Posterior vena cava (tissue), 2 donors: ENCODE data around the gene LRRC57. TPM values are rescaled to one million over a fixed set of nuclear protein-coding genes. Genes with fewer than 3 reads are reported as not detected.

Source experiments
- DNase-seq: peaks from one replicate; pipeline ENCODE4 v3.0.0-alpha.2; 2020; ENCODE audit warnings: low spot score
- intact Hi-C, 2 donors: fragments of 100-400 bp; cut with DNase I; formaldehyde crosslinking; loops; one replicate each; pipeline versions ENCODE4 v1.14.1 to v1.14.2; 2022 to 2023
- long read RNA-seq, 2 donors: library from polyadenylated mRNA; unstranded; transcript quantifications; one replicate each; pipeline ENCODE4 v2.0.0, GENCODE V29; 2020 to 2021
- total RNA-seq, 2 donors: library from RNA; stranded (reverse); fragmentation: NEBNext Ultra II Directional; extraction: Animal tissue kit (Norgen Biotek cat#: 25700); gene quantifications; one replicate each; pipeline ENCODE4 v1.2.1, GENCODE V29; 2021
- donor health status: DM: yes; HTN: yes; CAD: no.
- donor health status: DM: yes; HTN: yes; CAD: no.

Gene LRRC57
- total RNA-seq, result 10 to 100 TPM; 13.1 to 14.3 TPM
- long read RNA-seq, donor 1, partial matches to known transcripts, result 0 of 5 reads
- long read RNA-seq, donor 1, other reads (novel, unspliced or antisense), result 1 of 5 reads
- long read RNA-seq, donor 2, full-length matches to known transcripts, result 22 of 25 reads
- long read RNA-seq, donor 2, partial matches to known transcripts, result 1 of 25 reads
- long read RNA-seq, donor 2, other reads (novel, unspliced or antisense), result 2 of 25 reads

DNA sequence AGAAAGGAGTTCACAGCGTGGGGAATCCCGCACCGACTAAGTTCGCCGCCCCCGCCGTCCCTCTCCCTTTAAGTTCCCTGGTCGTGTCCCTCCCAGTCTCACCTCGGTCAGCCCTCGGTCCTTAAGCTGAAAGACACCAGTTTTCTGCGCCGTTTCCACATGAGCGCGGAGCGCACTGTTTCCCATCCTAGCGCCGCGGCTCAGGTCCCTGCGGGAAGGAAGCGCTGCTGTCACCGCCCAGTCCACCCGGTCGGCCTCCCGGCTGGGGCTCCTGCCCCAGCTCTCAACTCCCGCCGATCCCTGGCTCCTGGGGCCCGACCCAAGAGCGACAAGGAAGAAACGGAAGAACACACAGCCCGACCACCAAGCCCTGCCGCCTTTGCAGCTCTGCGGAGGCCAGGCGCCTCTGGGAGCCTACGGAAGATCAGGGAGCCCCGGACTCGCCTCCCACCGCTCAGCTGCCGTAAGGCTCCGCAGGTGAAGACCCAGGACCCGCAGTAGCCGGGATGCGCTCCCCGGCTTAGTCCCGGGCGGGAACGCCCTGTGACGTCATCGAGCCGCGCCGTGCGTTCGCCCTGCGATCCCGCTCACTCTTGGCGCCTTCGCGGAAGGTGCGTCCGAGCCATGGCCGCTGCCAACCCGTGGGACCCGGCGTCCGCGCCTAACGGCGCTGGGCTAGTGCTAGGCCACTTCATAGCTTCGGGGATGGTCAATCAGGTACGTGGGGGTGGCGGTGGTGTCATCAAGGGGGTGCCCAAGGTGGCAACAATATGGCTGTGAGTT is at the start of gene LRRC57, which contains the start of gene HAUS2:
LRRC57 (minus strand) TSS at position 545 of the 783 bp plus-strand sequence; CDS start at position 186, 359 bp downstream.
HAUS2 (plus strand) TSS at position 590 of the 783 bp plus-strand sequence; CDS start at position 625, 35 bp downstream.
- intact Hi-C loops, result loop anchor here in 1 of 2 donors (10.0 kb wide), 1 partner anchor 106 kb away; no protein-coding TSS in a partner anchor
- peak; percentile 96 for DNase-seq

DNA sequence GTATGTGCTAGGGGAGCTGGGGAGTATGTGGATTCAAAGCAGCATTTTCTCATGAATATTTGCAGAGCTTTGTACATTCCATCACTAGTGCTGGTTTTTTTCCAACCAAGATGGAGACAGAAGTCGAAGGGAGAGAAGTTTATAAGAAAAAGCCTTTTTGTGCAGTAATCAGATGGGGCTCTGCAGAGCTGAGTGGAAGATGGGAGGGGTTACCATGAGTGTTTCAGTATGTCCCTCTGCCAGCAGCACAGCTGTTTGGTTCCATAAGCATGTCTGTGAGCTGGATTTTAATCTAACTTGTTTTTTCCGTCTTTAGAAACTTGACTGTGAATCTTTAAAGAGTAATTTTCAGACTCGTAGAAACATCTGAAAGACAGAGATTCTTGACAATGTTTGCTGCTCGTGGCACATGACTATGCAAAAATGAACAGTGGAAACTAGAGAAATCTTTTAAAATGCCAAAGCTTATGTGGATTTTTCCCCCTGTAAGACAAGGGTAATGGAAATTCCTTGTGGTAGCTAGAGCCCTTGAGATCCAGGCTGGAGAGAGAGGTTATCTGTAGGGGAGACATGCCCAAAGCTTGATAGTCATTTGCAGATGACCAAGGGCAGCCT is 47.1 kb upstream of the LRRC57 start:
- intact Hi-C loops, result no loop called here
- no peak for DNase-seq

DNA sequence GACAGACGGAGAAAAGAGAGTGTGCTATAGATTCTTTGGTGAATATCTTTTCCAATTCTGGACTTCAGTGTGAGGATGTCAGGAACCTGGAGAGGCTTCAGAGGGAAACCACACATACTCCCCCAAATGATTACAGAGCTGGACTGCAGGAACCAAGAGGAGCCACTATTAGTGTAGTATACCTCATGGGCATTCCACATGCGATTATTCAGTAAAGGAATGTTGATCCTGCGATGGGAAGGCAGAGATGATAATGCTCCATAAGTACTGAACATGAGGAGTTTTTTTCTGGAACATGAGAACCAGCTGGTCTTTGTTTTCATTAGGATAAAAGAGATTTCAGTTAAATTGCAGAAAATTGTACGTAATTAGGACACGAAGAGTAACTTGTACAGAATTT is 45.5 kb upstream of the LRRC57 start:
- DNase-seq, result no peak
- intact Hi-C loops, result no loop called here

DNA sequence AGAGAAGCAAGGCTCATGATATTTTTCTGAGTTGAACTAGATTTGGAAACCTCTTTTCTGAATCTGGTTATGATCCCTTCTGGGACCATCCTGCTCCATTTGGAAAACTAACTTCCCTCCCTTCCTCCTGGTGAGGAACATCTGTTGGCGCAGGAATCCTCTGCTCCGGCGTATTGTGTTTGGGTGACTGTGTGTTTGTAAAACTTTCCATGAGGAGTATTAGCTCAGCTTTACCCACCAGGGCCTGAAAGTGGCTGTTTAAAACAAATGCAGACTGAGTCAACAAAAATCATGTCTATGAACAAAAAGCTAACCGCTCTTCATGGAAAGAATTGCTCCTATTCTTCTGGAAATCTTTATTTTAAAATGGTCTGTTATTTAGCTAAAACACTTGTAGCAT is 44.5 kb upstream of the LRRC57 start:
- DNase-seq, result no peak
- intact Hi-C loops, result no loop called here

DNA sequence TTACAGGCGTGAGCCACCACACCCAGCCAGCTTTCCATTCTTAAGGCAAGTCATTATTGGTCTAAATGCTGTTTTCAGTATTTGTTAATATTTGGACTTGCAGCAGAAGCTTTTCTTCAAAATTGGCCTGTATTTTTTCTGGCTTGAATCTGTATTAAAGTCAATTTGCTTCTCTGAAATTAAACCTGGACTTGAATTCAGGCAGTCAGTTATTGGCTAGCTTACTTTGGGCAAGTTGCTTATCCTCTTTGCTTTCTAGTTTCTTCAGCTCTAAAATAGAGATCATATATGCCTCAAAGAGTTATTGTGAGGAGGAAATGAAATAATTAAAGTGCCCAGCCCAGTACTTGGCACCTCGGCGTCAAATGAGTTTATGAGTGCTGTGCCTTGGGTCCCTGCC is 44.1 kb upstream of the LRRC57 start:
- DNase-seq, result no peak
- intact Hi-C loops, result no loop called here

DNA sequence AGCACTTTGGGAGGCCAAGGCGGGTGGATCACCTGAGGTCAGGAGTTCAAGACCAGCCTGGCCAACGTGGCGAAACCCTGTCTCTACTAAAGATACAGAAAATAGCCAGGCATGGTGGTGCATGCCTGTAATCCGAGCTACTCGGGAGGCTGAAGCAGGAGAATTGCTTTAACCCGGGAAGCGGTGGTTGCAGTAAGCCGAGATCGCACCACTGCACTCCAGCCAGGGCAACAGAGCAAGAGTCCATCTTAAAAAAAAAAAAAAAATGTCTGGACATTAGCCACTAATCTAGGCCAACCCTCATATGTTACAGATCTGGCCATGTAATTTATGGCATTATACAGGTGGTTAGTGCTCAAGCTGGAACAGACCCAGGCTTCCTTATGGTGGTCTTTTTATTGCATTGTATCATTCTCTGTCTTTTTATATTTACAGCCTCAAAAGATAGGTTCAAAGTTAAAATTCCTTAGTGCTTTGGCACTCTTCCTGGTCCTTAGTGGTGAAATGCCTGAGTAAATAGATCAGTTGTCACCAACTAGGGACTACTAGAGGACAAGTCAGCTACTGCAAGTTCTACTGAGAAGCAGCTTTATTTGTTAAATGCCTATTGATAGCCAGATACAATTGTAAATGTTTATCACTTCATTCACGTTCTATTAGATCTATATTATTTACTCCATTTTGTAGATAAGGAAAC is 42.8 kb upstream of the LRRC57 start:
- intact Hi-C loops, result no loop called here
- DNase-seq, result no peak

DNA sequence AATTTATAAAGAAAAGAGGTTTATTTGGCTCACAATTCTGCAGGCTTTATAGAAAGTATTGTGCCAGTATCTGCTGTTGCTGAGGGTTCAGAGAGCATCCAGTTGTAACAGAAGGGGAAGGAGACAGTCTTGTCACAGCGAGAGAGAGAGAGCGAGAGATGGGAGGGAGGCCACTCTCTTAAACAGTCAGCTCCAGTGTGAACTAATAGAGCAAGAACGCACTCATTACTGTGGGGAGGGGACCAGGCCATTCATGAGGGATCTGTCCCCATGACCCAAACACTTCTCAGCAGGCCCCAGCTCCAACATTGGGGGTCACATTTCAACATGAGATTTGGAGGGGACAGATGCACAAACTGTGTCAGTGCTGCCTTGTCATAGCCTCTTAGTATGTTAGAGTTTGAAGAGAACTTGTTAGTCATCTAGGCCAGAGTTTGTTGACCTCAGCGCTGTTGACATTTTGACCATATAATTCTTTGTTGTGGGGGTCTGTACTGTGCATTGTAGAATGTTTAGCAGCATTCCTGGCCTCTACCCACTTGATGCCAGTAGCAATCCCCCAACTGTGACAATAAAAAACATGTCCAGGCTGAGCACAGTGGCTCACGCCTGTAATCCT is 42.1 kb upstream of the LRRC57 start:
- no peak for DNase-seq
- intact Hi-C loops, result no loop called here

DNA sequence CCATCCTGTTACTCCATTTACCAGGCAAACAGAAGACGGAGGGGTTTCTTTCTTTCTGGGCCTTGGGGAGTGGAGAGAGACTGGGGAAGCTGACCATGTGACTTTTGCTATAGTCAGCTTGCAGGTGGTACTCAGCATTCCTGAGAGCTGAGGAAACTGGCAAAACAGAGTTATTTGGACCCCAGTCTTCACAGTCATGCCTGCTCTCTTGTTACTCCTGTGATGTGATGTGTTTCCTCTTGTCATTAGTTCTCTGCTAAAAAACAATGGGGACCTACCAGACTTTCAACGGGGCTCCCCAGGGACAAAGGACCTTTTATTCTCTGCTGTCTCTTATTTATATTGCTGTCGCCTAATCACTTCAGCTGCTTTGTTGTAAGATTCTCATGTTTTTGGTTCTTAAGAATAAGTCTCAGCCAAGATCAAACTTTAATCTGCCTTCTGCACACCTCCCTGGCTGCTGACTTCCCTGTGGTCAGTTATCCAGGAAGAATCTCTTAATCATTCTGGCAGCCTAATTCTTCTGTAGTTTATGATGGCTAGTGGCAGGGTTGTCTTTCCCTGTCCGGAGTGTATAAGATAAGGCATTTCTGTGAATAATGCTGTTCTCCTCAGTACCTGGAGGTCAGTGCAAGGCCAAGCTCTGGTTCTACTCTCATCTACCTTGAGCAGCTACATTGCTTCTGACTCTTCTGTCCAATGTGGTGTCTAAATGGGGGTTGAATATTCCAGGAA is 35.6 kb upstream of the LRRC57 start:
- DNase-seq, result no peak
- intact Hi-C loops, result no loop called here

DNA sequence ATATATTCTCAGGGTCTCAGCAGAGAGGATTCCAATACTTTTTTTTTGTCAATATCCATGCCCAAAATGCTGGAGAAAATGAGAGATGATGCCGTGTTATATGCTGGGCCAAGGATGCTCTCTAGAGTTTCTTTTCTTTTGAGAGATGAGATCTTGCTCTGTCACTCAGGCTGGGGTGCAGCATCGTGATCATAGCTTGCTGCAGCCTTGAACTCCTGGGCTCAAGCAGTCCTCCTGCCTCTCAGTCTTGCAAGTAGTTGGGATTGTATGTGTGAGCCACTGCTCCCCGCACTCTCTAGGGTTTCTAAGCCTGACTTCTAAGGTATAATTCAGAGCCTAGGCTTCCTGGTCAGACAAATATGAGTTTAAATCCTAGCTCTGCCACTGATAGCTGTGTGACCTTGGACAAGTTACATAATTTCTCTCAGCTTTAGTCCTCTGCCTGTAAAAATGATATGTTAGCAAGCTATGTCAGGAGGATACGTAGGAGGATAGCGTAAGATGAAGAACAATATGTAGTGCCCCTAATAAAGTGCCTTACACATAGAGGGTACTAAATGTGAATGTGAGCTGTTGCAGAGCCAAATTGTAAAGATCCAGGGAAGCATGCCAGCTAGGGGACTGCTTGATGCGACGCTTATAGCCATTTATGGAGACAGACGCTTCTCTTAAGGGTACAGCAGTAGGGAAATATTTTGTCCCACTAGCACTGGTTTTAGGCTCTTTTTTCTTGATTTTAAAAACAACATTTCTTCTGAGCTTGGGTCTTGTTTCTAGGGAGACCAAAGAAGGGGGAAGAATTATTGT is 34.2 kb upstream of the LRRC57 start:
- intact Hi-C loops, result no loop called here
- DNase-seq, result no peak

DNA sequence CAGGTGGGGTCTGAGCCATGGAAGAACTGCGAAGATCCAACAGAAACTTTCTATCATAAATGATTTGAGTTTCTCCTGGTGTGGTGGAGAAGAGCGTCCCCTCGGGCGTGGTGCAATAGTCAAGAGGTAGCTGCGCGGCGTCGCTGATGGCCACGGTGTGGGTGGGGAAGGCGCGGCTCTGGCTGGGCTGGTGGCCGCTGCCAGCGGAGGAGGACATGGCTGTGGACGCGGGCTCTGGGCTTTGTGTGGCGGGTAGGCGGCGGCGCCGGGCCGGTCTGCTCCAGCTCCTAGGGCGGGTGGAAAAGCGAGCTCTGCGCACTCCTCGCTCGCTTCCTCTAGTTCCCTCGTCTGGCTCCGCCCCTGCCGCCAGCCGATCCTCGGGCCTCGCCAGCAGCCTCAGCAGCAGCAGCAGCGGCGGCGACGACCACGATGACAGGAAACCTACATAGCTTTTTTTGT is 32.7 kb upstream of the LRRC57 start:
- intact Hi-C loops, result no loop called here
- DNase-seq, result peak; percentile 96

DNA sequence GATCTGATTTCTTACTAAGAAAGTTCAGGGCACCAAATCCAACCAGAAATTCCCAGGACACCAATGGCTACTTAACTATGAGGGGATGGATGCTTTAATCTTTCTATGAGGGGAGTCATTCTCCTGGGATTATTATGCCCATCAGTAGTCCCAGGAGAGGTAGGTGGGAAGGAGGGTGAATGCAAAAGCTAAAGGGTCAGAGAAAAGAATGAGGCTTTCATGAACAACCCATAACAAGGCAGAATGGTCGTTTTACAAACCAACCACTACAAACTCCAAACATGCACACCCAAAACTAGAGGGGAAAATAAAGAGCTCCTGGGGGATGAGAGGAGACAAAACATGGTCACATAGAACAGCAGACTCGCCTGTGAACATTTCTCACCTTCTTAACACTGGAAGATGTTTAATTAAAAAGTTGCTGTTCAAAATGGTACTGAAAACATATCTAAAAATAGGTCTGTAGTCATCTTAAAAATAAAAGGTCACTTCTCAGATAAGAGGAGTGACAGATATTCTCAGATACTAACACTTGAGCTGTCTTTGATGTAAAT is 30.5 kb upstream of the LRRC57 start:
- no peak for DNase-seq
- intact Hi-C loops, result loop anchor here in 1 of 2 donors (10.0 kb wide), 1 partner anchor 66 kb away; no protein-coding TSS in a partner anchor

DNA sequence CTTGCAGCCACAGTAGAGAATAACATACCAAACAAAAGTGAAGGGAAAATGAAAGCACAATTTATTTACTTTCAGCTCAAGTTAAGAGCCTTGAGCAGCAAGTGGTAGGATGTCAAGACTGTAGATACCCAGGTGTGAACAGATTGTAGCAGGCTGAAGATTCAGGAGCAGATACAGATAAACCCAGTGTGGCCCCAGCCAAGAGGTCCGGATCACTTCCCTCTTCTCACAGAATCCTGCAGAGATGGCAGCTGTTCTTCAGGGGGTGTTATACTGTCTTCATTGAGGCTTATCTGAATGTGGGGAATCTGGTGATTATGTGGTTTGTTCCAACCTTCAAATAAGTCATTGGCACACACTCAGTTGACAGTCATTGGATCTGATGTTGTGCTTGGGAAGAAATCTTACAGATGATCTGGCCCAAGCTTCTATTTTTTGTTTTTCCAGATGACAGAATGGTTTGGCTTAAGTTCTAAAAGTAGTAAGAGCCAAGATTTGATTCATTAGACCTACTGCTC is 29.0 kb upstream of the LRRC57 start:
- DNase-seq, result no peak
- intact Hi-C loops, result loop anchor here in 1 of 2 donors (10.0 kb wide), 1 partner anchor 67 kb away; no protein-coding TSS in a partner anchor

DNA sequence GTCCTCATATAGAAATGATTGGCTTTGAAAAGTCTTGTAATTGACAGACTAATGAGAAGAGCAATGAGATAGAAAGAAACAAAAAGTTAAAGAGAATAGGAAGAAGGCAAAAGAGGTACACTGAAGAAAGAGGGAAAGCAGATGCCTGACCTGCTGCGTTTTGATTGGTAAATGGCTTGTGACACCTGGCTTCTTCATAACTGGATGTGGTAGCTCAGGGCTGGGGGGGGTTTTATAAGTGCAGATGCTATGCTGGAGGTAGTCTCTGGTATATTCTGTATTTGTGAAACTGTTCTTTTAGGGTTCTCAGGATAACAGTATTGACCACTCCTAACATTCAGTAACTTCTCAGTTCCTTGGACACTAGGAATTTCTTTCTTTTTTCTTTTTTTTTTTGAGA is 28.2 kb upstream of the LRRC57 start:
- intact Hi-C loops, result loop anchor here in 1 of 2 donors (10.0 kb wide), 1 partner anchor 68 kb away; no protein-coding TSS in a partner anchor
- no peak for DNase-seq

DNA sequence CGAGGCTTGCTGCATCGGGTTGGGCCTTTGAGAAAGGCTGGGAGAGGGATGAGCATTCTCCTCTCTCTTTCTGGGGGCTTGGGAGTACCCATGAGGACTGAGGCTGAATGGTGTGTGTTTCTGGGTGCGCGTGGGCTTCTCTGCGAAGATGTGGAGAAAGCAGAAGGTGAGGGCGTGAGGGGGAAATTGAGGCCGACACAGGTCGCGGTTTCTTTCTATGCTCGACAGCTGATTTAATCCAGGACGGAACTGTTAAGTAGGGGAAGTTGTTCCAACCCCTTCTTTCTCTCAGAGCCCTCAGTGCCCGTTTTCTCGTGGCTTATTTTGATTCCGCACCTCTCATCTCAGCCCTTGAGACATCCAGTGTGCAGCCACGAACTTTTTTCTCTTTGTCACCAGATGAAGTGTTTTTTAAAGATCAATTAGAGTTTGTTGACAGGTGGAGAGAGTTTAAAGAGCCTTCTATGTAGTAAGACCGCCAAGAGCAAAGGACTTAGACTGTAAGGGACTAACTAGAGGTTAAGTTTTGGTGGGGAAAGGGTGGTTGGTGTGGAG is 27.5 kb upstream of the LRRC57 start:
- intact Hi-C loops, result loop anchor here in 1 of 2 donors (10.0 kb wide), 1 partner anchor 69 kb away; no protein-coding TSS in a partner anchor
- DNase-seq, result no peak

DNA sequence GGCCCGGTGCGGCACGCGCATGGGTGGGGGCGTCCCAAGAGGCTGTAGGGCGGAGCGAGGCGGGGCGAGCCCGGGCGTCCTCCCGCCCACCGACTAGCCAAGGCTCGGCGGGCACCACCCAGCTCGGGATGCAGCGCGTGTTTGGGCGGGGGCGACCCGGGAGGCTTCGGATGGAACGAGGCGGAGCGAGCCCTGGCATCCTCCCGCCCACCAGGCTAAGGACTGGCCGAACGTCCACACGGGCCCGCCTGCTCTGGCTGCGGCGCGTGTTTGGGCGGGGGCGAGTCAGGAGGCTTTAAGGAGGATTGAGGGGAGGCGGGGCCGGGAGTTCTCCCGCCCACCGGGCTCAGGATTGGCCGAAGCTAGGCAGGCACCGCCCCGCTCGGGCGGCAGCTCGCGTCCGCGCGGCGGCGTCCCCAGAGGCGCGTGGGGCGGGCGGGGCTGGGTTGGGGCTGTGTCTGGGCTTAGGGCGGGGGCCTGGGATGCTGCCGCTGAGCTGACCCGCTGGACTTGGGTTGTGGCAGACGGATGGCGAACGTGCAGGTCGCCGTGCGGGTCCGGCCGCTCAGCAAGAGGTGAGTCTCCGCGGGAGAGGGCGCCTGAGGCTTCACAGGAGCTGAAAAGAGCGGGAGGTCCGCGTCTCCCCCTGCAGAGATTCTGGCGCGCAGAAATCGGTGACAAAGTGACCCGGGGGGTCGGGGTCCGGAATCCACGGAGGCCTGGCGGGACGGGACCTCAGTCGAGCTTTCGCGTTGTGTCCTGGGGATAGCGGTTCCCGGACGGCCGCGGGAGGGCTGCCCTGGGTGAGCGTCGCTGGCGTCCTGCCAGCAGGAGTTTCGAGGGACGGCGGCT is 26.8 kb upstream of the LRRC57 start, which contains the start of gene STARD9:
STARD9 (plus strand) TSS at position 419 of the 852 bp plus-strand sequence; CDS start at position 529, 110 bp downstream.
- intact Hi-C loops, result loop anchor here in 1 of 2 donors (10.0 kb wide), 1 partner anchor 69 kb away; no protein-coding TSS in a partner anchor
- DNase-seq, result peak; percentile 99
